Tongue (tissue), 3 donors: ENCODE results near the gene ACVR2B. TPM values are rescaled to one million over a fixed set of nuclear protein-coding genes. Genes with fewer than 3 reads are reported as not detected.

Source experiments
- DNase-seq: peaks from one replicate; pipeline ENCODE4 v3.0.0-alpha.2; 2015
- small RNA-seq: library from RNA; depleted of rRNA; stranded (forward); fragments of <200 nt; gene quantifications from one replicate; pipeline ENCODE3, GENCODE V24; 2014; ENCODE audit warnings: low replicate concordance
- total RNA-seq: library from RNA; depleted of rRNA; stranded (reverse); fragments of >200 nt; gene quantifications from one replicate; pipeline ENCODE4 v1.2.3, GENCODE V29; 2014

ACVR2B gene
- total RNA-seq, 1 donor from 2014 or later, result 27.8 TPM

DNA sequence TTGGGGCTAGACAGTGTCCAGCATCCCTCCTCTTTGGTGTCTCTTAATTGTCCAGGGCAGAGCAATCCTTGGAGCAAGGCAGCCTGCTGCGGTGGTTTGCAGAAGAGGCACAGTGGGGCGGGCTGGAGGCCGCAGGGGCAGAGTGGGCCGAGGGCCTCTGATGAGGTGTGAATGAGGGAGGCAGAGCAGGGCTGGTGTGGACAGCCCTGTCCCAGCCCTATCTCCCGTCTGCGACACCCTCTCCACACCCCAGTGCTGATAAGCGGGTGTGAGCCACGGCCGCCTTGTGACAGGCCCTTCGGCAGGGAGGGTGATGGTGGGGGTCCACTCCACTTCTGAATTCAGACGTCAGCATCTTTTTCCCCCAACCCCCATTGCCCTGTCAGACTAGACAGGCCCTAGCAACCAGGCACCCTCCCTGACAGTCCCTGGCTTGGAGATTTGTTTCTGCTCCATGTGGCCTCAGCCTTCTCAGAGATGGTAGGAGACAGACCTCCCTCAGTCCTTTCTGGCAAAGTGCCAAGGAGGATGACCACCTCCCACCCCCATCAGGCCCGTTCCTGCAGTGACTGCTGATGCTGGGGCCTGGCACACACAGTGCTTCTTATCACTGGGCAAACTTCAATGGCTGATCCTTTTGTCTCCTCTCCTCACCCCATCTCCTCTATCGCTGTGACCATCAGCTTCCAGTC is 79.7 kb downstream of the ACVR2B start:
- no peak for DNase-seq

DNA sequence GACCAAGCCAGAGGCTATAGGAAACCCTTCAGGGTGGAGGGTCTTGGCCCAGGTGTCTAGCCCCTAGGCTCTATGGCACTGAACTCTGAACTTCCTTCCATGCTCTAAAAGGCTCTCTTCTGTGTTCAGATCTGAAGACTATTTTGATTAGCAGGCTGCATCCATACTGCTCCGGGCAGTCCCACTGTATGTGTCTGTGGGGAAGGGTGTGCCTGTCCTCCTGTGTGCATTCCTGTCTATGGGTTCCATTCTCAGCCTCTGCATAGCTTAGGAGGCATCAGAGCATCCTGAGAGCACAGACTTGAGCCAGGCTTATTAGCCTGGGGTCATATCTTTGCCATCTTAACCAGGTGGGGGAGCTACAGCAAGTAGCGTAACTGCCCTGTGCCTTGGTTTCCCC is 80.5 kb downstream of the ACVR2B start:
- DNase-seq, result no peak

DNA sequence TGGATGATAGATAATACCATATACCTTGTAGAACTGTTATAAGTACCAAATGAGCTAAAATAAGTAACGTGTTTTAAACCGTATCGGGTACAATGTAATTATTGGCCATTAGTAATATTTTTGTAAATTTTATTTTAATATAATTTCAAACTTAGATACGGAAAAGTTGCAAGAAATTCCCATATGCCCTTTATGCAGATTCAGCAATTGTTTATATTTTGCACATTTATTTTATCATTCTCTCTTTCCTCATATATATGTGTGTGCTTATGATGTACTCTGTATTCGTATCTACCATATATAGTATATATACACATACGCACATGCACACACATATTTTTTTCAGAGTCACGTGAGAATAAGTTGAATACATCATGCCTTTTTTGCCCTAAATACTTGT is 80.9 kb downstream of the ACVR2B start:
- no peak for DNase-seq

DNA sequence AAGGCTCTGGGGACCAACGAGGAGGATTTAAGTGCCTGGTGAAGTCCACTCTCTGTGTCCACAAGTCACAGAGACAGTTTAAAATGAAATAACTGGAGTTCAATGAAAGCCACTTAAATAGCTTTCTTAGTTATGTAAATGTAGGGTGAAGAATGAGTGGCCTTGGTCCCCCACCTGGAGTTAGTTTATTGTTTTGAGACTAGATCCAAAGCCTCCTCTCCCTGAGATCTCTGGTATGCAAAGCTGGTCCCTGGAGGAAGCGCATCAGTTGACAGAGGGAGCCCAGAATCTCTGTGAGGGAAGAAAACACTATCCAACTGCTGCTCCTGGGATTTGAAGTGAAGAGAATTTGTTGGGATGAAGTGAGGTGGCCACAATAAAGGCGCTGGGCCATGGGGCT is 83.0 kb downstream of the ACVR2B start:
- no peak for DNase-seq

DNA sequence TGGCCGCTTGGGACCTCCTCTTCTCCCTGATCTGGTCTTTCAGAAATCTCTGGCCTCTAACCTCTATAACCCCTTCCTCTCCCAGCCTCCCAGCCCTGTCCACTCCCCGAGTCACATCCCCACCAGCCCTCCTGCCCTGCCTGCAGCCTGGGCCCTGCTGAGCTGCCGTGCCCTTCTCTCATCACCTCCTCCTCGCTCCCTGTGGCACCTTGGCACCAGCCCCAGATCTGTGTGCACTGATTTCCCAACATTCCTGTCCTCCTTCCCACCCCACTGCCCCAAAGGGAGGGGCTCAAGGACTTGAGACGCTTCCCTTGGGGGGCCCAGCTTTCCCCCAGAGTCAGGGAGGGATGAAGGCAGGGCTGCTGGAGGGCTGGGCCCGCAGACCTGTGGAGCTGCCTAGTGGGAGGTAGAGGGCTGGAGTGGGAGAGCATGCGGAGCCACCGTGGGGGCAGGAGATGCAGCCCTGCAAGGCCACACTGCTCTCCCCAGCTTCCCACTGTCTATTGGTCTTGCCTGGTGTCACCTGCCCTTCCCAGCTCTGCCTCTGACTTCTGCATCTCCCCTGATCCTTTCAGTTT is 85.2 kb downstream of the ACVR2B start:
- no peak for DNase-seq

DNA sequence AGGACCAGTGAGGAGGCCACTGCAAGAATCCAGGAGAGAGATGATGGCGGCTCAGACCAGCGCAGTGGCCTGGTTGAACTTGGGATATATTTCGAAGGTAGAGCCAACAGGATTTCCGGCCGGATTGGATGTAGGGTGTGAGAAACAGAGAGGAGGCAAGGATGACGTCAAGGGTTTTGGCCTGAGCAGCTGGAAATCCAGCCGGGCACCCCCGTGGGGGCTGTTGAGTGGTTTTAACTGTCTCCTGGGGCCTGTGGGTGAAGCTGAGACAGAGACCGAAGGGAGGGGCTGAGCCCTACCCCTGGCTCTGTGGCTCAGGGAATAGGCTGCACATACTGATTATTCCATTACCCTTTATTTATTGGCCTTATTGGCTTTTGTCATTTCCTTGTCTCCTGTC is 88.1 kb downstream of the ACVR2B start:
- peak; percentile 24 for DNase-seq

Small RNAs within 50 kb of the gene (small RNA-seq; reads per million reads assigned to genes)
- not detected for gene RF00019

Other genes with a start within 250 kb of the ACVR2B start
- gene SLC22A13, start 188.1 kb upstream of the ACVR2B start, total RNA-seq, result 0.51 TPM
- gene SLC22A14, start 171.6 kb upstream of the ACVR2B start, total RNA-seq, result not detected
- gene XYLB, start 107.1 kb upstream of the ACVR2B start, total RNA-seq, result 3.6 TPM
- gene EXOG, start 42.5 kb downstream of the ACVR2B start, total RNA-seq, result 18.6 TPM
- 6.1 TPM for gene SCN5A, start 195.8 kb downstream of the ACVR2B start, total RNA-seq